SU-DHL-6 (cell line): ENCODE measurements around the gene SORCS2.

ENCODE experiments used
- CTCF ChIP-seq: fragments of 200-600 bp; sonication (generic); IDR thresholded peaks from one replicate; pipeline ENCODE4 v1.5.1; 2017; ENCODE audit warnings: antibody characterized with exemption, mild to moderate bottlenecking, low read length, moderate library complexity; ENCODE audit not compliant: insufficient read depth, poor library complexity, severe bottlenecking
- EZH2phosphoT487 ChIP-seq: fragments of 200-600 bp; sonication (generic), shearing (Covaris generic); conservative IDR thresholded peaks from 2 replicates; pipeline ENCODE4 v1.6.1; 2018; ENCODE audit warnings: mild to moderate bottlenecking, antibody characterized with exemption, low read length, moderate library complexity, mixed read lengths

- no peak for TF ChIP-seq CTCF
- TF ChIP-seq EZH2phosphoT487 = no peak
Observed at GRCh38 chr4:7170012-7170411, 22.3 kb upstream of the SORCS2 start.
